ENCODE results near the gene KLHL24.

- TF ChIP-seq E2F4 (CRISPR knock-in tag; IDR thresholded peaks at IDR 0.05; ENCODE audit: borderline replicate concordance, low read depth) (no peak), CTCF (IDR thresholded peaks at IDR 0.05) (no peak), ZNF425 (CRISPR knock-in tag; conservative IDR thresholded peaks at IDR 0.05) (no peak), USF2 (CRISPR knock-in tag; IDR thresholded peaks at IDR 0.05) (no peak), FOXP4 (CRISPR knock-in tag; IDR thresholded peaks at IDR 0.05) (no peak), ATF3 (CRISPR knock-in tag; conservative IDR thresholded peaks at IDR 0.05) (no peak), EMX1 (CRISPR knock-in tag; IDR thresholded peaks at IDR 0.05) (no peak), ATF6 (CRISPR knock-in tag; IDR thresholded peaks at IDR 0.05) (no peak), ZNF138 (CRISPR knock-in tag; conservative IDR thresholded peaks at IDR 0.05) (no peak), RELA (CRISPR knock-in tag; IDR thresholded peaks at IDR 0.05; ENCODE audit: borderline replicate concordance) (no peak)
Observed at GRCh38 chr3:183680061-183680460, 44.6 kb downstream of the KLHL24 start.

Data from WTC11 (cell line).